H1 (cell line): Measurements from ENCODE around the gene MBTPS1. TPM values are rescaled to one million over a fixed set of nuclear protein-coding genes. Genes with fewer than 3 reads are reported as not detected.

Experiments
- CBX5 ChIP-seq: fragments of 300-800, 300-1000 bp; sonication (generic); IDR thresholded peaks from 2 replicates; pipeline ENCODE4 v1.7.1; 2016; ENCODE audit warnings: antibody characterized with exemption, low read length, low read depth
- CBX8 ChIP-seq: fragments of 300-800, 300-1000 bp; sonication (generic); IDR thresholded peaks from 2 replicates; pipeline ENCODE4 v1.7.1; 2016; ENCODE audit warnings: low read depth, low read length, borderline replicate concordance
- CHD2 ChIP-seq: IDR thresholded peaks from 2 replicates; pipeline ENCODE4 v1.6.1; 2012; ENCODE audit warnings: low read length, improper control_type of control experiment
- CREB1 ChIP-seq: IDR thresholded peaks from 2 replicates; pipeline ENCODE4 v1.6.1; 2012; ENCODE audit warnings: inconsistent platforms
- EGR1 ChIP-seq: IDR thresholded peaks from 2 replicates; pipeline ENCODE4 v1.6.1; 2011; ENCODE audit warnings: low read depth, low read length, borderline replicate concordance
- EZH2 ChIP-seq: fragments of 200-600 bp; sonication (generic); IDR thresholded peaks from 2 replicates; pipeline ENCODE4 v1.7.1; 2012; ENCODE audit warnings: low read depth, mild to moderate bottlenecking, moderate library complexity, low read length, inconsistent platforms; ENCODE audit not compliant: severe bottlenecking
- FOSL1 ChIP-seq: IDR thresholded peaks from 2 replicates; pipeline ENCODE4 v1.6.1; 2011; ENCODE audit warnings: mild to moderate bottlenecking, low read depth, low read length, moderate library complexity; ENCODE audit not compliant: insufficient read depth
- GTF2F1 ChIP-seq: IDR thresholded peaks from 2 replicates; pipeline ENCODE4 v1.6.1; 2012; ENCODE audit warnings: low read depth, low read length, improper control_type of control experiment, borderline replicate concordance
- HDAC6 ChIP-seq: IDR thresholded peaks from one replicate; pipeline ENCODE4 v1.7.1; 2012; ENCODE audit warnings: low read depth, mild to moderate bottlenecking, inconsistent platforms, low read length, moderate library complexity
- JUN ChIP-seq: IDR thresholded peaks from 2 replicates; pipeline ENCODE4 v1.6.1; 2011; ENCODE audit warnings: low read depth, mild to moderate bottlenecking, improper control_type of control experiment, low read length
- KDM1A ChIP-seq: fragments of 200-600, 300-600 bp; sonication (generic); IDR thresholded peaks from 2 replicates; pipeline ENCODE4 v1.7.1; 2016; ENCODE audit warnings: mild to moderate bottlenecking, low read length, borderline replicate concordance
- KDM4A ChIP-seq: IDR thresholded peaks from one replicate; pipeline ENCODE4 v1.7.1; 2012; ENCODE audit warnings: low read depth, mild to moderate bottlenecking, moderate library complexity, low read length, inconsistent platforms; ENCODE audit not compliant: severe bottlenecking
- KDM5A ChIP-seq: fragments of 200-600 bp; IDR thresholded peaks from 2 replicates; pipeline ENCODE4 v1.7.1; 2012; ENCODE audit warnings: mild to moderate bottlenecking, low read length, inconsistent platforms, mixed read lengths
- MAFK ChIP-seq: IDR thresholded peaks from 2 replicates; pipeline ENCODE4 v1.6.1; 2012; ENCODE audit warnings: low read depth, mild to moderate bottlenecking, improper control_type of control experiment, low read length
- NRF1 ChIP-seq: IDR thresholded peaks from 2 replicates; pipeline ENCODE4 v1.6.1; 2011; ENCODE audit warnings: mild to moderate bottlenecking, low read depth, low read length, improper control_type of control experiment
- PHF8 ChIP-seq: fragments of 200-600 bp; sonication (generic); conservative IDR thresholded peaks from 2 replicates; pipeline ENCODE4 v1.7.1; 2012; ENCODE audit warnings: low read depth, mild to moderate bottlenecking, inconsistent platforms, low read length, moderate library complexity
- POLR2AphosphoS5 ChIP-seq: IDR thresholded peaks from 2 replicates; pipeline ENCODE4 v1.6.1; 2011; ENCODE audit warnings: low read depth, low read length
- POU5F1 ChIP-seq: IDR thresholded peaks from 2 replicates; pipeline ENCODE4 v1.6.1; 2011; ENCODE audit warnings: low read depth, mild to moderate bottlenecking, low read length, moderate library complexity
- SIN3A ChIP-seq, 2 experiments: IDR thresholded peaks in 1 of 2; conservative IDR thresholded peaks in 1 of 2; 2 replicates each; pipeline ENCODE4 v1.6.1; 2011 to 2012; ENCODE audit warnings: low read length in 2 of 2, improper control_type of control experiment in 1 of 2, low read depth in 1 of 2, mild to moderate bottlenecking in 1 of 2
- SP1 ChIP-seq: IDR thresholded peaks from 2 replicates; pipeline ENCODE4 v1.6.1; 2011; ENCODE audit warnings: low read depth, low read length
- SP4 ChIP-seq: IDR thresholded peaks from 2 replicates; pipeline ENCODE4 v1.6.1; 2012; ENCODE audit warnings: low read length, inconsistent platforms
- TBP ChIP-seq: IDR thresholded peaks from 2 replicates; pipeline ENCODE4 v1.6.1; 2011; ENCODE audit warnings: low read depth, low read length, improper control_type of control experiment
- TCF12 ChIP-seq: IDR thresholded peaks from 2 replicates; pipeline ENCODE4 v1.6.1; 2011; ENCODE audit warnings: low read depth, mild to moderate bottlenecking, low read length
- TEAD4 ChIP-seq: IDR thresholded peaks from 2 replicates; pipeline ENCODE4 v1.6.1; 2012; ENCODE audit warnings: low read depth, low read length, inconsistent platforms, mixed read lengths
- ZNF274 ChIP-seq: IDR thresholded peaks from 2 replicates; pipeline ENCODE4 v1.7.0; 2012; ENCODE audit warnings: low read length, borderline replicate concordance; ENCODE audit errors: extremely low read depth
- polyA plus RNA-seq, 7 experiments: library from polyadenylated mRNA; depleted of rRNA in 3 of 7; stranded (reverse) in 5 of 7; unstranded in 2 of 7; fragments of >200 nt in 5 of 7; fragments of 200-250 nt in 2 of 7; gene quantifications; 1 replicate in 5 of 7; 2 replicates in 1 of 7; 4 replicates in 1 of 7; pipeline versions ENCODE4 v1.2.1 to v1.2.3, GENCODE V29; 2011 to 2013; ENCODE audit warnings: missing spikeins in 2 of 7, mixed read lengths in 2 of 7
- total RNA-seq: library from RNA; stranded (reverse); fragmentation: NEBNext Ultra II Directional; extraction: Animal tissue kit (Norgen Biotek cat#: 25700); gene quantifications from 2 replicates; pipeline ENCODE4 v1.2.1, GENCODE V29; 2021
- TF ChIP-seq, protein P1 (sequence below): IDR thresholded peaks from 2 replicates; pipeline ENCODE4 v1.6.1; 2012; ENCODE audit warnings: inconsistent platforms

MBTPS1 gene
- total and polyA plus RNA-seq, 2 of the 8 experiments (the other 6 are each of a cell fraction or from before 2014, with no cell fraction given), result 30.6 to 53.3 TPM

DNA sequence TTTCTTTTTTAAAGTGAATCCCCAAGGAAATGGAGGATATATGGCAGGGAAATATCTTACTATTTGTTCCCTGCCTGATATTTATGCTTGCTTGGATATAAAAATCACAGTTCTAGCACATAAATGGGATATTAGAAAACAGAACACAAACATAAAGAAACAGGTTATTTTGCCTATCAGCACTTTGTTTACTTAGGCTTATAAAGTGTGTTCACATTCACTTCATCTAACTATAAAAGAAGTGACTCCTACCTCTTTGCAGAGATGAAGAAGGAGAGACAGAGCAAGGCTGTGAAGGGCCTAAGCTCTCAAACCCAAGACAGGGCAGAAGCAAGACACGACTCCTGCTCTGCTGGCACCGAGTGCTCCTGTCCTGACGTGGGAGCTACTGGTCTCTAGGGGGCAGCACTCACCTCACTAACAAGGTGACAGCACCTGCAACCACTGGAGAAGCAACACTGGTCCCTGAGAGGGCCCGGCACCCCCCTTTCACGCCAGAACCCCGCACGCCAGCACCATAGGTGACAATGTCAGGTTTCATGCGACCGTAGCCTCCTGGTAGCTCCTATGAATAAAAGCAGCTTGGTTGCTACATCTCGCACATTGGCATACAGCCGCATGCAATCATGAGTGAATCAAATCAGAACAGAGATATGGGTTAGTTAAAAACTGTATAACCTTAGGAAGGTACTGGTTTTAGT is 32.0 kb downstream of the MBTPS1 start (continued):
- TF ChIP-seq FOSL1 (no peak), ZNF274 (no peak), CBX5 (no peak), TBP (no peak), NRF1 (no peak), GTF2F1 (no peak), EGR1 (no peak), CREB1 (peak; percentile 50; the same call in 1 of the 2 replicates), POLR2AphosphoS5 (peak; percentile 25; the same call in 1 of the 2 replicates), SP1 (no peak), EZH2 (no peak), SIN3A (conservative IDR thresholded peaks at IDR 0.05 in 1 of 2, IDR thresholded peaks at IDR 0.05 in 1 of 2; ENCODE audit: low read depth in 1 of 2, low read length in 2 of 2) (peak in 1 of 2 experiments; percentile 80; a peak in 2 of 4 replicates), KDM5A (no peak), KDM1A (no peak), CBX8 (no peak), MAFK (no peak), POU5F1 (no peak), HDAC6 (no peak), TCF12 (peak; percentile 65; the same call in 1 of the 2 replicates), TEAD4 (no peak), CHD2 (no peak), KDM4A (no peak), SP4 (no peak), PHF8 (no peak), JUN (no peak)
- TF ChIP-seq, protein P1, sequence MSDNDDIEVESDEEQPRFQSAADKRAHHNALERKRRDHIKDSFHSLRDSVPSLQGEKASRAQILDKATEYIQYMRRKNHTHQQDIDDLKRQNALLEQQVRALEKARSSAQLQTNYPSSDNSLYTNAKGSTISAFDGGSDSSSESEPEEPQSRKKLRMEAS, result no peak
